Measurements from ENCODE around the gene CST5.
A peak's percentile ranks its signal among the peaks of the same experiment; 100 is the strongest.

CST5 gene

GRCh38 chr20:23877524-23877923 lies 2.0 kb downstream of the CST5 start:
- H3K27ac ChIP-seq (ENCODE audit: extremely low read depth, low read depth, low read length): no peak overlapping the region
- ChIA-PET POLR2A (no interaction called here), CTCF (no interaction called here)
- H3K4me1 ChIP-seq (ENCODE audit: control insufficient read depth, insufficient read depth, low read length): no peaks in the 10 kb centered on the region
- no peak overlapping the region for H3K4me3 ChIP-seq (ENCODE audit: low read depth, low read length)
- no peak for TF ChIP-seq ZNF785 (tag by site-specific recombination; IDR thresholded peaks at IDR 0.05)
- no peaks in the 10 kb centered on the region for H3K36me3 ChIP-seq (ENCODE audit: control insufficient read depth in 2 of 2, insufficient read depth in 1 of 2, low read length in 2 of 2)
- no peaks in the 10 kb centered on the region for H3K9me3 ChIP-seq (ENCODE audit: control insufficient read depth, insufficient read depth, low read depth, low read length)

DNA sequence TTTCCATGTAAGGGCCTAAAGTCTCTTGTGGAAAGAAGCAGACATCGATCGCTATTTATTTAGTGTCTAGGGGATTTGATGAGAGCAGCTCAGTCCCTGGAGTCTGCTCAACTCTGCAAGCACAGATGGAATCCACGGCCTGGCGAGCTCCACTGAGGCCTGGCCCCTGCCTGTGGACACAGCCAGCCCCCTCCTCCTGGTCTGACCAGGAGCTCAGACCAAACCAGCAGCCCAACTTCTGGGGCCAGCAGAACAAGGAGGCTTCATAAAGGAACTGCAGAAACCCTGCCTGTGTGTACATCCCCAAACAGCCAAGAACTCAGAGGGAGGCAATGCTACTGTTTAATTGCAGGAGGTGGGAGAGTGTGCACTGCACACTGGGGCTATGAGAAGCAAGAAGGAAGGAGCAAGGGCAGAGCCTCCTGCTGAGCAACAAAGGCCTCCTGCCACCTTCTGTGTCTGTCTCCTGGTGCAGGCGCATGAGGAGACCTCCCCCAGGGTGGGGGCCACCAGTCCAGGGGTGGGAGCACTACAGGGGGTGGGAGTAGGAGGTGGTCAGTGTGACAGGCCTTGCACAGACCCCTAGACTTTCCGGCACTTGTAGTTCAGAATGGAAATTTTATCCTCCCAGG lies 3.8 kb downstream of the CST5 start:
- Histone ChIP-seq H3K4me3 (ENCODE audit: low read depth, low read length) (no peak overlapping the region), H3K36me3 (ENCODE audit: control insufficient read depth in 2 of 2, insufficient read depth in 1 of 2, low read length in 2 of 2) (no peaks in the 10 kb centered on the region), H3K9me3 (ENCODE audit: control insufficient read depth, insufficient read depth, low read depth, low read length) (no peaks in the 10 kb centered on the region), H3K27ac (ENCODE audit: extremely low read depth, low read depth, low read length) (no peak overlapping the region), H3K4me1 (ENCODE audit: control insufficient read depth, insufficient read depth, low read length) (no peaks in the 10 kb centered on the region)
- TF ChIP-seq ZIC2 (tag by site-specific recombination; IDR thresholded peaks at IDR 0.05) (peak; percentile 92), ZNF48 (tag by site-specific recombination; IDR thresholded peaks at IDR 0.05) (no peak), GLIS1 (tag by site-specific recombination; IDR thresholded peaks at IDR 0.05) (peak; percentile 95), OSR2 (tag by site-specific recombination; IDR thresholded peaks at IDR 0.05) (peak; percentile 29; the same call in 1 of the 2 replicates), ZNF776 (tag by site-specific recombination; IDR thresholded peaks at IDR 0.05; ENCODE audit: borderline replicate concordance) (no peak), ZNF146 (tag by site-specific recombination; IDR thresholded peaks at IDR 0.05) (no peak)
- POLR2A ChIA-PET: no interaction called here
- CTCF ChIA-PET: no interaction called here

DNA sequence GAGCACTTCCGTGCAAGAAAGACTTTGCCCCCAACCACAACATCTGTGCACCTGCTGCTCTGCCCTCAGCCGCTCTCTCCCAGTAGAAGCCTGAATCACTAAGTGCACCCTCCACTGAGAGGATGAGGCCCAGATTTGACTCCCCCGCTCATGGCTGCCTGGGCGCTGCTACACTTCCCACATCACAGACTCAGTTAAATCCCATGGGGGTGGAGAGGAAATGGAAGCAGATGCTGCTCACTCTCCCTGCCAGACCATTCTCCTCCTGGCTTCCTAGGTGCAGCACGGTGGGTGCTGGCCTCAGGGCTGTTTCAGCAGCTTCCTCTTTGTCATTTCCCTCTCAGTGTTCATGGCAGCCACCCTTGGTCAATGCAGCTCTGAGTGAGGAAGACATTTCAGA lies 4.8 kb downstream of the CST5 start:
- Histone ChIP-seq H3K9me3 (ENCODE audit: control insufficient read depth, insufficient read depth, low read depth, low read length) (no peaks in the 10 kb centered on the region), H3K4me1 (ENCODE audit: control insufficient read depth, insufficient read depth, low read length) (no peaks in the 10 kb centered on the region), H3K4me3 (ENCODE audit: low read depth, low read length) (no peak overlapping the region), H3K36me3 (ENCODE audit: control insufficient read depth in 2 of 2, insufficient read depth in 1 of 2, low read length in 2 of 2) (no peaks in the 10 kb centered on the region), H3K27ac (ENCODE audit: extremely low read depth, low read depth, low read length) (no peak overlapping the region)
- TF ChIP-seq ZNF121 (tag by site-specific recombination; IDR thresholded peaks at IDR 0.05) (no peak), ZNF26 (tag by site-specific recombination; IDR thresholded peaks at IDR 0.05) (no peak), EGR2 (tag by site-specific recombination; IDR thresholded peaks at IDR 0.05; ENCODE audit: low read depth) (peak; percentile 7; the same call in 1 of the 2 replicates)
- TF ChIP-seq, protein P1, sequence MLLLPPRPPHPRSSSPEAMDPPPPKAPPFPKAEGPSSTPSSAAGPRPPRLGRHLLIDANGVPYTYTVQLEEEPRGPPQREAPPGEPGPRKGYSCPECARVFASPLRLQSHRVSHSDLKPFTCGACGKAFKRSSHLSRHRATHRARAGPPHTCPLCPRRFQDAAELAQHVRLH (tag by site-specific recombination; IDR thresholded peaks at IDR 0.05): no peak
- ChIA-PET CTCF (interaction anchor here (0.5 kb wide), 1 partner anchor 92 kb away, joined by 3 read pairs; no protein-coding TSS in a partner anchor), POLR2A (no interaction called here)

GRCh38 chr20:23873370-23874015 lies 6.1 kb downstream of the CST5 start:
- CTCF ChIA-PET: no interaction called here
- TF ChIP-seq GLIS2 (tag by site-specific recombination; IDR thresholded peaks at IDR 0.05) (no peak), YY1 (tag by site-specific recombination; IDR thresholded peaks at IDR 0.05) (no peak), ZNF350 (tag by site-specific recombination; IDR thresholded peaks at IDR 0.05) (no peak), KLF17 (tag by site-specific recombination; IDR thresholded peaks at IDR 0.05) (no peak), ZNF362 (tag by site-specific recombination; IDR thresholded peaks at IDR 0.05) (no peak), ZSCAN30 (tag by site-specific recombination; IDR thresholded peaks at IDR 0.05) (no peak), YY2 (tag by site-specific recombination; IDR thresholded peaks at IDR 0.05) (no peak), GLI2 (tag by site-specific recombination; IDR thresholded peaks at IDR 0.05; ENCODE audit: borderline replicate concordance, low read depth) (no peak), ZNF701 (tag by site-specific recombination; IDR thresholded peaks at IDR 0.05) (no peak), ZNF280C (tag by site-specific recombination; IDR thresholded peaks at IDR 0.05) (no peak), ZNF175 (tag by site-specific recombination; IDR thresholded peaks at IDR 0.05) (no peak), ZNF404 (tag by site-specific recombination; IDR thresholded peaks at IDR 0.05) (no peak)

More at GRCh38 chr20:23873370-23874015, 6.1 kb downstream of the CST5 start:
- Histone ChIP-seq H3K27ac (ENCODE audit: extremely low read depth, low read depth, low read length) (no peak overlapping the region), H3K9me3 (ENCODE audit: control insufficient read depth, insufficient read depth, low read depth, low read length) (no peaks in the 10 kb centered on the region), H3K36me3 (ENCODE audit: control insufficient read depth in 2 of 2, insufficient read depth in 1 of 2, low read length in 2 of 2) (no peaks in the 10 kb centered on the region), H3K4me3 (ENCODE audit: low read depth, low read length) (no peak overlapping the region), H3K4me1 (ENCODE audit: control insufficient read depth, insufficient read depth, low read length) (no peaks in the 10 kb centered on the region)
- POLR2A ChIA-PET: no interaction called here

Measured in HEK293 (cell line).